SHP77 (cell line): ENCODE data around the gene CREB5.

Source experiments
- DNase-seq, 2 experiments: peaks; one replicate each; lab custom pipeline; 2025; lab: John Stamatoyannopoulos, UW

CREB5 gene

GRCh38 chr7:28685242-28685643 lies 272.9 kb downstream of the CREB5 start:
- no peak for DNase-seq

GRCh38 chr7:28685644-28686417 lies 273.5 kb downstream of the CREB5 start:
- DNase-seq, result peak; percentile 95 to 97

DNA sequence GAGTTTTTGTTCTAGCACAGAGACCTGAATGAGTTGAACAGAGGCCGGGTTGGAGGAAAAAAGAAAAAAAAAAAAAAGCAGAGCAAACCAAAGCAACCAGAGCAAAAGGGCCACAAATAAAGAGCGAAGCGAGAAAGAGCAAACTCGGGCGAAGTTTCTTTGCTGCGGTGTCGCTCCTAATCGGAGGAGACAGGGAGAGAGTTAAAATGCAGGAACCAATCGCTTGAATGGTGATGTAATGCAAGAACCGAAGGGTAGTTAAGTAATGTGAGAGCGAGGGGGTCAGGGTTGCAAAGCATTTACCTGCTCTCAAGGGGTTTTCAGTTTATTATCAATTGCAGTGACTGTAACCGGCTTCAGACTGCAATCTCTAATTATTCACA lies 274.1 kb downstream of the CREB5 start:
- peak; percentile 51 to 54 for DNase-seq

GRCh38 chr7:28687537-28687936 lies 275.2 kb downstream of the CREB5 start:
- DNase-seq, result no peak

DNA sequence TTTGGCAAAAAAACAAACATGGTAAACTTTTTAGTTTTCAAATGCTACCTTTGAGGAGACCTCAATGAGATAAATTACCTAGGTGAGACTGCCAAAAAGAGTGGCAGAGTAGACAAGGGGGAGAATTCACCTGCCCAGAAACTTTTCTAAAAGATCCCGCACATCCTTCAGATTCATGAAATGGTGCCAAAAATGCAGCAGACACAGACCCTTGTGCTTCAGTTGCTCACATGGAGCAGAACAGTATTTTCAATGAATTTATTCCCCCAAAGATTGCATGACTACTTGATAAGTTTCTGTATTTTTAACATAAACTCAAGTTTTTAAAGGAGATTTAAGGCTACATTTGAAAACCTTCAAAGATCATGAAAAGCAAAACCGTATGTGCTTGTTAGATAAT lies 275.9 kb downstream of the CREB5 start:
- no peak for DNase-seq

- DNase-seq, result no peak
Measured at GRCh38 chr7:28688651-28689050, 276.3 kb downstream of the CREB5 start.

- no peak for DNase-seq
Measured at GRCh38 chr7:28695300-28696295, 283.3 kb downstream of the CREB5 start.

- DNase-seq, result no peak
Measured at GRCh38 chr7:28697913-28698563, 285.7 kb downstream of the CREB5 start.

GRCh38 chr7:28698840-28699239 lies 286.5 kb downstream of the CREB5 start:
- DNase-seq, result no peak

GRCh38 chr7:28700096-28700495 lies 287.8 kb downstream of the CREB5 start:
- no peak for DNase-seq

DNA sequence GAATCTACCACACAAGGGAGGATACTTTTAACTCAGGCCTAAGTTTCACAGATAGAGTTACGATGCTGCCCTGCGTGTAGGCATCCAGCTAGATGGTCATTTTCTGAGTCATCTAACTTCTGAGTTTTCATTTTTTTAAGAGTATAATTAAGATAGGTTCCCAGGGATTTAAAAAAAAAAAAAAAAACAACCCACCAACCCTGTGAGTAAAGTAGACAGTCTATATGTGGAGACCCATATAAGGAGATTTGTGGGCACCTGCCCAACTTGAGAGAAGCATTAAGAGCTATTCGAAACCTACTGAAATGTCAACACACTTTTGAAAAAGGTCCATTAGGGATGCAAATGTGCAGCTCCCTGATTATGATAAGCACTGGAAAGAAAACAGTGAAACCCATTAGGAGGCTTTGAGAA lies 288.5 kb downstream of the CREB5 start:
- DNase-seq, result no peak

DNA sequence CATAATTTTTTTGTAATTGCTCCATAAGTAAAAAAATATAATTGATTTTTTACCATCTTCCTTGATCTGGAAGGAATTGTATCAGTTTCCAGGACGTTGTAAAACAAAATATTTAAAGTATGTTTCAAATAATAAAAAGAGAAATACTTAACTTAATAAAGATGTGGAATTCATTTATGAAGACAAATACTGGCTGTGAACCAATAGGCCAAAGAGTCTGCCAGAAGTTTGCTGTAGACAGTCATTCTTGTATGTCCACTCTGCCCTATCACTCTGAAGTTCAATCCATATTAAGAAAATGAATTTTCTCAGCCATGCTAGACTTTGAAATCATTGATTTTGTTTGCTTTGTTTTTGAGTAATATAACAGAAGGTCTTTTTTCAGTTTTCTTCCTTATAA lies 289.4 kb downstream of the CREB5 start:
- DNase-seq, result no peak

DNA sequence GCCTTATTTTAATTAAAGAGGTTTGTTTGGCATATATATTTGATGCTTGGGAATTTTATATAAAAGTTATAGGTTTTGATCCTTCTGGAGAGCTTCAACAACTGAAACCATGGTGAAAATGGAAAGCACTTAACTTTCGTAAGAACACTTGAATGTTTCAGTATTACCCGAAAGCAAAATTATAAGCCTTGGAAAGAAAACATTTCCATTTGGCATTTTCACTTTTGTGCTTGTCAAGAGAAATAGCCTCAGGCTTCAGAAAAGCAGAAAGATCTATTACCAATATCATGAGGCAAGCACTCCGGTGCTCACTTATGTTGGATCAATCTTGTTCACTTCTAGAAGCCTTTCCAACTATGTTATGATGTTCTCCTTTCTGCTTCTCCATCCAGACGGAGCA lies 289.9 kb downstream of the CREB5 start:
- no peak for DNase-seq

GRCh38 chr7:28703037-28703765 lies 290.9 kb downstream of the CREB5 start:
- no peak for DNase-seq

DNA sequence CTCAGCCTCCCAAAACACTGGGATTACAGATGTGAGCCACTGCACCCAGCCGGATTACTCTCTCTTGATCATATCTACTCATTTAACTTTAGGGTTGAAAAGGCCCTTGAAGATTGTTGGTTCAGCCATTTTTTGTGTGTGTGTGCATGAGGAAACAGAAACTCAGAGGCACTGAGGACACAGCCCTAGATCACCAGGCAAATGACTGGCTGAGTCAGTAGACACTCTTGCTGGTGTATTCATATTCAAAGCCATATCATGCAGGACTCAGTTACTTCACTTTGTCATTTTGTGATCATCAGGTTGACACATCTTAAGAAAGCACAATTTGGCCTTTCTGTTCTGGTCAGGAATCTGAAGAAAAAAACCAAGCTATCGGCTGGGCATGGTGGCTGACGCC lies 292.4 kb downstream of the CREB5 start:
- DNase-seq, result no peak

DNA sequence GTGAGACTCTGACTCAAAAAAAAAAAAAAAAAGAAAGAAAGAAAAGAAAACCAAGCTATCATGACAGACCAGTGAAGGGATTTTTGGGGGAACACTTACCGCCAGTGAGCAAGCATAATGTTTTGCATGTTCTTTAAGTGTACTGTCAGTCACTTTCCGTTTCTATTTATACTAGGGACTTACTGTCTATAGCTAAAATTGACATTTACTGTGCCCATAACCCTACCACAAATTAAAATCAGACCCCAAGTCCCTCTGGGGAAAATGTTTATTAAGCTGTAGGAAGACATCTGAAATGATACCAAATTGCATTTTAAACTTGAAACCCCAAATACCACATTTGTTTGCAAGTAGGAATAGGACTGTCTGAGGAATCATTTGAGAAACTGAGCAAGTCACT lies 293.0 kb downstream of the CREB5 start:
- no peak for DNase-seq

- DNase-seq, result no peak
Measured at GRCh38 chr7:28706584-28706983, 294.3 kb downstream of the CREB5 start.

DNA sequence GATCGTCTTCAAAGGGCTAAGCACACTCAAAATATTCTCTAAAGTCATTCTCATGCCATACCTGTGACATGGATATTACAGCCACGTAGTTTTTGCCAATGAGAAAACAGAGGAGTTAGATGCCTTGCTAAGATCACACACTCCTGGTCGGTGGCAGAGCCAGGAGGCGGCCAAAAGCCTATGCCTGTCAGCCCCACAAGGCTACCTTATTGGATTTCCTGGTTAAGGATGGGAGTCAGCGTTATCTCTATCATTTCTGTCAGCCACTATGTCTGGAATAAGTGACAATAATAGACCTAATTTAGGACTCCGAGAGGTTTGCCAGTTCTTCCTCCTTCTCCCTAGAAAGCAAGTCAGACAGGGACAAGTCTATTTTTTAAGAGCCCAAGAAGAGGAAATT lies 295.0 kb downstream of the CREB5 start:
- no peak for DNase-seq

DNA sequence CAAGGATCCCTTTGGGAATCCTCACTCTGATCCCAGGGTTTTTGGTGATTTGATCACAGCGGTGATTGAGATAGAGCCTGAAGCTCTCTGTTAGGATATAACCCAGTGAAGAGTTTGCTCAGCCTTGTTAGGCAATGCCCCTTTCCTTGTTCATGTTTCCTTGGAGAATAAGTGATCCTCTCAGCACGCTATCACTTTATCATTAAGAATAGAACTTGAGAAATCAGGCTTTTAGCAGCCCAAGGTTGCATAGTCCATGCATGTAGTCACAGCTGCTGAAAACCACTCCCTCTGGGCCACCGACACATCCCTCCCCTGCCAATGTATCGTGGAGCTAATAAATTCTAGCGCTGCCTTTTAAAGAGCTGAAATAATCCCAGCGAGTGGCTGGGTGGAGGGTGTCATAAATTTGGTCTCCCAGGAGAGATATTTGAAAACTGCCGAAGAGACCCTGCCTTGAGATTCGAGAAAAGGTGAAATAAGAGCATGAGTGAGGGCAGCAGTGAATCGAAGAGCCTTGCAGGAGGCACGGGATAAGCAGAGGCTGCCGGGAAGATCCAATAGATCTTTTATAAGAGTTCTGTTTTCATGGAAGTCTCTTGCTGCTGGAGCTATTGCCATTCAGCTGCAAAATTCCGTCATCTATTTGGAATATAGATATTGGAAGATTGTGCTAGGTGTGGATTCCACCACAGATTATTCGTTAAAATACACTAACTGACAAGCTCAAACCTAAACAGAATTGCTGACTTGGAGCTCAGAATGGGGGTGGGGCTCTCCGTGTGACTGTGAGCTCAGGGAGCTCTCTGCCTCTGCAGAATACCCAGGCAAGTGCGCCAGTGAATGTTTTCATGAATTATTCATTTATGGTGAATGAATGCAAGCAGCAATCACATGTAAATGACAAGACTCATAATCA lies 296.0 kb downstream of the CREB5 start:
- DNase-seq, result no peak

DNA sequence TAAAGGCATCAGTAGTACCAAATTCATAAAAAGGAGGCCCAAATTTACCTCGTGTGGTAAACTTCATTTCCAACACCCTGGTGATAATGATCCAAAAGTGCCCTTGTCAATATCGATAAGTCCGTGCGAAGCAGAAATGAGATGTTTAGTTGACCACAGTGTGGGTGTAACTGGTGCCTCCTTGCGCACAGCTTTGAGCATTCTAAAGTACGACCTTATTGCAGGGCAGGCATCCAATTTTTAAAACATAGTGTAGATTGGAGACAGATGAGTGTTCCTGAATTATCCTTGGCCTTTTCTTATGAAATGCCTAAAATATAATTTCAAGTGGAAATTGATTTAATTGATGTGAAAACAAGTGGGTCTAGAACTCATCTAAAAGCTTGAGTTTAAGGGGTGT lies 297.4 kb downstream of the CREB5 start:
- no peak for DNase-seq

GRCh38 chr7:28711114-28711513 lies 298.8 kb downstream of the CREB5 start:
- no peak for DNase-seq
